Bronchial epithelial cell (primary cell): ENCODE data around the gene B3GNT9. TPM values are rescaled to one million over a fixed set of nuclear protein-coding genes. Genes with fewer than 3 reads are reported as not detected.

ENCODE experiments used
- DNase-seq: peaks from one replicate; pipeline ENCODE4 v3.0.0-alpha.2; 2010; ENCODE audit warnings: low read depth
- FAIRE-seq: peaks from 2 replicates; lab custom pipeline; 2011; peaks lifted over from hg19 to GRCh38; lab: Jason Lieb, UNC
- H3K27me3 ChIP-seq: 2 replicates; pipeline ENCODE4 v1.5.1; 2011; ENCODE audit warnings: low read length; ENCODE audit not compliant: control insufficient read depth, insufficient read depth
- H3K36me3 ChIP-seq: 2 replicates; pipeline ENCODE4 v1.5.1; 2011; ENCODE audit warnings: low read length; ENCODE audit not compliant: control insufficient read depth, insufficient read depth
- H3K4me3 ChIP-seq: 2 replicates; pipeline ENCODE4 v1.5.1; 2011; ENCODE audit warnings: mild to moderate bottlenecking, low read depth, low read length, control low read depth
- CTCF ChIP-seq: IDR thresholded peaks from 2 replicates; pipeline ENCODE4 v1.5.1; 2011; ENCODE audit warnings: mild to moderate bottlenecking, moderate library complexity, low read length, control low read depth, inconsistent platforms; ENCODE audit not compliant: insufficient read depth, severe bottlenecking
- total RNA-seq: library from RNA; depleted of rRNA; stranded (reverse); fragments of >200 nt; gene quantifications from 2 replicates; pipeline ENCODE4 v1.2.1, GENCODE V29; 2014

Gene B3GNT9
- total RNA-seq, 1 donor from 2014 or later: 8.7 TPM

GRCh38 chr16:67151431-67152097 is 766 bp upstream of the B3GNT9 start:
- TF ChIP-seq CTCF: no peak
- no peak overlapping the region for H3K4me3 ChIP-seq
- H3K27me3 ChIP-seq: no peaks in the 10 kb centered on the region
- peaks cover 3% of the 10 kb centered on the region for H3K36me3 ChIP-seq
- FAIRE-seq (no peak), DNase-seq (no peak)

GRCh38 chr16:67150047-67150832 is 558 bp downstream of the B3GNT9 start:
- FAIRE-seq (no peak), DNase-seq (peak; percentile 15)
- Histone ChIP-seq H3K27me3 (no peaks in the 10 kb centered on the region), H3K36me3 (peaks cover 6% of the 10 kb centered on the region), H3K4me3 (peak overlapping the region; percentile 58)
- TF ChIP-seq CTCF: peak; percentile 13

- TF ChIP-seq CTCF: no peak
- no peaks in the 10 kb centered on the region for H3K27me3 ChIP-seq
- DNase-seq (no peak), FAIRE-seq (no peak)
- peaks cover 12% of the 10 kb centered on the region for H3K36me3 ChIP-seq
- H3K4me3 ChIP-seq: peak overlapping the region; percentile 58
Observed at GRCh38 chr16:67149276-67150046, 1.3 kb downstream of the B3GNT9 start.

GRCh38 chr16:67148656-67149275 is 2.0 kb downstream of the B3GNT9 start:
- no peak for TF ChIP-seq CTCF
- no peak for DNase-seq
- FAIRE-seq: no peak
- Histone ChIP-seq H3K4me3 (no peak overlapping the region), H3K27me3 (no peaks in the 10 kb centered on the region), H3K36me3 (peaks cover 12% of the 10 kb centered on the region)

- no peak for DNase-seq
- no peak for TF ChIP-seq CTCF
- peaks cover 13% of the 10 kb centered on the region for H3K36me3 ChIP-seq
- H3K27me3 ChIP-seq: no peaks in the 10 kb centered on the region
- FAIRE-seq: no peak
- H3K4me3 ChIP-seq: no peak overlapping the region
Observed at GRCh38 chr16:67148221-67148620, 2.6 kb downstream of the B3GNT9 start.
